Measurements from ENCODE around the gene ARHGDIB. TPM values are rescaled to one million over a fixed set of nuclear protein-coding genes. Genes with fewer than 3 reads are reported as not detected.
A peak's percentile ranks its signal among the peaks of the same experiment; 100 is the strongest.

Gene ARHGDIB
- polyA plus RNA-seq, 1 donor: 36.6 TPM

DNA sequence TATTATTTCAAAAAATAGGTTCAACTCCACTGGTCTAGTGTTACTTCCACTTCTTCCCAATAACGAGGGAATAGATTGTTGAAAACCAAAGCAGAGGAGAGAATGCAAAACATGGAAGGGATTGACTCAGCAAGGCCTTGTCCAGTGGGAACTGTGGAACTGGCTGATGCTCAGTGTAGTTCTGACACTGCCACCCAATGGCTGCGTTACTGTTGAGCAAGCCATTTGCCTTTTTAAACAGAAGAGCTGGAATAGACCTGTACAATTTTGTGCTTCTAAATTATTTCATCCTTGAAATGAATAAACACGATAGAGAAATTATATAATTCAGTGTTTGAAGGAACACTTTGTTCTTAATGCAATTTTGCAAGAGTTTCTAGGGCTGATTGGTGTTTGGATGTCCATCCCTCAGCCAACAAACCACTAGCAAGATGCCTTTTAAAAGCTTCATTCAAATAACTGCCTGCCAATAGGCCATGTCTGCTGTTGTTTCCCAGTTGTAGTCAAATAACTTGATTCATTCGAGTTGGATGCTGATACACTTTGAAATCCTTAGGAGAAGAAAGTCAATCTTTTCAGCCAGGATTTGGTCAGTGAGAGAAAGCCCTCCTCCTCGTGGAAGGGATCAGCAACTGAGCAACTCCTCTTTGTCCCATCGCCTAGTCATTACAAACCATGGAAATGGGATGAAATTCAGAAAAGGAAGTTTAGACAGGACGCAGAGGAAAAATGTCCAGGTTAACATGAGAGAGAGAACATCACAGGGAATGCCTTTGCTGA lies 68.5 kb downstream of the ARHGDIB start:
- DNase-seq: peak; percentile 77

Other genes starting within 250 kb of the ARHGDIB start
- 57.4 TPM for gene WBP11, start 158.1 kb downstream of the ARHGDIB start, polyA plus RNA-seq (ENCODE audit: insufficient read length)
- gene C12orf60, start 157.9 kb downstream of the ARHGDIB start, polyA plus RNA-seq (ENCODE audit: insufficient read length): 0.74 TPM
- gene SMCO3, start 147.4 kb downstream of the ARHGDIB start, polyA plus RNA-seq (ENCODE audit: insufficient read length): 0.15 TPM
- gene ART4, start 118.1 kb downstream of the ARHGDIB start, polyA plus RNA-seq (ENCODE audit: insufficient read length): 0.22 TPM
- gene MGP, start 75.7 kb downstream of the ARHGDIB start, polyA plus RNA-seq (ENCODE audit: insufficient read length): 190 TPM
- 0.32 TPM for gene ERP27, start 23.1 kb downstream of the ARHGDIB start, polyA plus RNA-seq (ENCODE audit: insufficient read length)
- not detected for gene PDE6H, start 11.4 kb upstream of the ARHGDIB start, polyA plus RNA-seq (ENCODE audit: insufficient read length)

All from hindlimb muscle (tissue), 1 donor.